ENCODE measurements around the gene FRRS1.
"Not testable (repeated sequence)": the region's sequence is repeated elsewhere in the genome, so short reads cannot be mapped to it uniquely, and the experiment has no call there.

The FRRS1 gene

DNA sequence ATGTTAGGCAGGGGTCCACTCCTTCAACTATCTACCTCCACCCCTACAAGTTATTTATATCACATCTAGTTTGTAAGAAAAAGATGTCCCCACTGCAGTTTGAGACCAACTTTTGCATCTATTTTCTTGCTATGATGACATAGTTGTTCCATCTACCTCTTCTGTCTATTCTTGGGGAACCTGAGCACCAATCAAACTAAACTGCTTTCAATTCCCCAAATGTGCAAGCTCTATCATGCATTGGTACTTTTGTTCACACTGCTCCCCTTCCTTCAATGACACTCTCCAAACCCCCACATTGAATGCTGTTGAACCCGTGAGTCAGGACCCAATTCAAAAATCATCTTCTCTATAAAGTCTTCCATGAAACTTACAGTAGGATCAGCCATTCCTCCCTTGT, 16.0 kb upstream of the FRRS1 start:
- H3K9ac ChIP-seq (ENCODE audit: low read depth, low read length): no peak overlapping the region
- H3K36me3 ChIP-seq (ENCODE audit: insufficient read depth, low read length): no peaks in the 10 kb centered on the region
- no peaks in the 10 kb centered on the region for H3K4me1 ChIP-seq (ENCODE audit: insufficient read depth, low read length)
- H3K9me3 ChIP-seq (ENCODE audit: control insufficient read depth, insufficient read depth, low read length): no peaks in the 10 kb centered on the region

DNA sequence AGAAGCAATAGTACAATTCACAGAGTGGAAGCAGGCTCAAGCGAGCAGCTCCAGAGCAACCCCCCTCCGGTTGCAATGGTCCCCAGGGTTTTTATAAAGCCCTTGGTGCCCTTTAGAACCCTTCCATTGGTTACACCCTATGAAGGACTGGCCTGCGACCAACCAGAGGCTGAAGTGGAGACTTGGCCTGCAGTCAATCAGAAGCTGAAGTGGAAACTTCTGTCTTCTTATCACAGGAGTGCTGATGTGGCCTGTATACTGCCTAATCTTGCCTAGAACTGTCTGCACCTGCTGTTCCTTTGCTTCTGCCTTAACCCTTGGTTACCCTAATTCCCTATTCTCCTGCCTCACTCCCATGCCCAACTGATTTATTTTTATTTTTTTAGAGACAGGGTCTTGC, 15.4 kb upstream of the FRRS1 start:
- Histone ChIP-seq H3K9me3 (ENCODE audit: control insufficient read depth, insufficient read depth, low read length) (no peaks in the 10 kb centered on the region), H3K4me1 (ENCODE audit: insufficient read depth, low read length) (no peaks in the 10 kb centered on the region), H3K36me3 (ENCODE audit: insufficient read depth, low read length) (no peaks in the 10 kb centered on the region), H3K9ac (ENCODE audit: low read depth, low read length) (no peak overlapping the region)

DNA sequence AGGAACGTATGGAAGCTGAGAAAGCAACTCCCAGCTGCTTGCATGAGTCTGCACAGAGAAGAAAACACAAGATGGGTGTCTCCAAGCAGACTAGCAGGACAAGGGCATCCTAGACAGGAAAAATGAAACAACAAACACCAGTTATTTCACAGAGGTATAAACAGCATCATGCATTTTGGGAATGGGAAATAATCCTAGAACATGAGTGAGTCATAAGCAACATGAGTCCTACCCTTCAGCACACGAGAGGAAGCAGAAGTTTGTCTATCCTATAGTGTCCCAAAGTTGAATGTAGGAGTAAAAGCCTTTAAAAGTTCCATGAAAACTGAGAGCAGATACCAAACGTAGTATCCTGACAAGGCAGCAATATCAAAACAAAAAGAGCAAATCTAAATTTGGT, 11.3 kb upstream of the FRRS1 start:
- Histone ChIP-seq H3K4me1 (ENCODE audit: insufficient read depth, low read length) (no peaks in the 10 kb centered on the region), H3K9me3 (ENCODE audit: control insufficient read depth, insufficient read depth, low read length) (no peaks in the 10 kb centered on the region), H3K9ac (ENCODE audit: low read depth, low read length) (no peak overlapping the region), H3K36me3 (ENCODE audit: insufficient read depth, low read length) (no peaks in the 10 kb centered on the region)

DNA sequence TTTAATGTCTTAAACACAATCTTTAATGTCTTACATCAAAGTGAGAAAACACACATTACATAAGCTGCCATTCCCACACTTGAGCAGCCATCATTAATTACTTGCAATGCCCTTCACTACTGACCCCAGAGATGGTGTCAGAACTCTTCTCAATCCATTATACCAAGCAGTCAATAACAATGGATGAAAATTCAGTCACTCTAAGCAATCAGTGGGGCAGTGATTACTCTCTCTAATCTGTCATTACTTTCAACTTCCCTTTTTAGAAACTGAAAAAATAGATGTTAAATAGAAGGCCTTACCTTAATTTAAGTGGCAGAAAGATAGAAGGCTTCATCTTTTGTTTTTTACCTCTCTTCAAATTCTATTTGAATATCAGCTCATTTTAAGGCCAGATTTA, 9.7 kb upstream of the FRRS1 start:
- Histone ChIP-seq H3K36me3 (ENCODE audit: insufficient read depth, low read length) (no peaks in the 10 kb centered on the region), H3K9ac (ENCODE audit: low read depth, low read length) (no peak overlapping the region), H3K9me3 (ENCODE audit: control insufficient read depth, insufficient read depth, low read length) (no peaks in the 10 kb centered on the region)

DNA sequence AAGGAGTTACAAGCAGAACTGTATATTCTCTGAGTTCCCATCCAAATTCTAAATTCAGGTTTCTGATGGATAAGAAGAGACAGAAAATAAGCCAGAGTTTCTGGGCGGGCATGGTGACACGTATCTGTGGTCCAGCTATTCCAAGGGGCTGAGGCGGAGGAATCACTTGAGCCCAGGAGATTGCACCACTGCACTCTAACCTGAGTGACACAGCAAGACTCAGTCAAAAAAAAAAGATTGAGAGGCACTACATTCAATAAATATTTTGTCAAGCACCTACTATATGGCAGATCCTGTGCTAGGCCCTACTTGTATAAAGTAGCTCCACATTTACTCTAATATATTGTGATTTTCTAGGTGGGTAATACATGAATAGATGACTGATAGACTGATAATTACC, 6.4 kb upstream of the FRRS1 start:
- Histone ChIP-seq H3K9me3 (ENCODE audit: control insufficient read depth, insufficient read depth, low read length) (no peaks in the 10 kb centered on the region), H3K36me3 (ENCODE audit: insufficient read depth, low read length) (no peaks in the 10 kb centered on the region), H3K9ac (ENCODE audit: low read depth, low read length) (no peak overlapping the region), H3K4me1 (ENCODE audit: insufficient read depth, low read length) (no peaks in the 10 kb centered on the region)

More for the DNA sequence above, 9.7 kb upstream of the FRRS1 start:
- H3K4me1 ChIP-seq (ENCODE audit: insufficient read depth, low read length): no peaks in the 10 kb centered on the region

DNA sequence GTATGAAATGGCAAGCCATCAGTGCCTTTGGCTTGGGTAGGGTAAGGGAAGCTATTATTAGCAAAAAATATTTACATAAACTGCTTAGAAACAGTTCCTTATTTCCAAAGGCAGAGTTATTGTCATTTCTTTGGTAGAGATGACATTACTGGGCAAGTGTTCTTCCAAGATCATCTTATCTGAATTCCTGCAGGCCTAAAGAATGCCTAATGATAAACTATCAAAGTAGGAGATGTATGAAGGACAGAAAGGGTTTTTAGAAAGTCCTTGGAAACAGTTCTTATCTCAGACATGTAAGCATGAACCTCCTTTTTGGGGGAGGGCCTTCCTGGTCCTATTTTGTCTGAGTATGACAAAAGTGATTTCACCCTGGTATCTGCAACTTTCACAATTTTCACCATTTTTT, 5.1 kb upstream of the FRRS1 start:
- Histone ChIP-seq H3K9ac (ENCODE audit: low read depth, low read length) (no peak overlapping the region), H3K9me3 (ENCODE audit: control insufficient read depth, insufficient read depth, low read length) (no peaks in the 10 kb centered on the region), H3K4me1 (ENCODE audit: insufficient read depth, low read length) (no peaks in the 10 kb centered on the region), H3K36me3 (ENCODE audit: insufficient read depth, low read length) (no peaks in the 10 kb centered on the region)

DNA sequence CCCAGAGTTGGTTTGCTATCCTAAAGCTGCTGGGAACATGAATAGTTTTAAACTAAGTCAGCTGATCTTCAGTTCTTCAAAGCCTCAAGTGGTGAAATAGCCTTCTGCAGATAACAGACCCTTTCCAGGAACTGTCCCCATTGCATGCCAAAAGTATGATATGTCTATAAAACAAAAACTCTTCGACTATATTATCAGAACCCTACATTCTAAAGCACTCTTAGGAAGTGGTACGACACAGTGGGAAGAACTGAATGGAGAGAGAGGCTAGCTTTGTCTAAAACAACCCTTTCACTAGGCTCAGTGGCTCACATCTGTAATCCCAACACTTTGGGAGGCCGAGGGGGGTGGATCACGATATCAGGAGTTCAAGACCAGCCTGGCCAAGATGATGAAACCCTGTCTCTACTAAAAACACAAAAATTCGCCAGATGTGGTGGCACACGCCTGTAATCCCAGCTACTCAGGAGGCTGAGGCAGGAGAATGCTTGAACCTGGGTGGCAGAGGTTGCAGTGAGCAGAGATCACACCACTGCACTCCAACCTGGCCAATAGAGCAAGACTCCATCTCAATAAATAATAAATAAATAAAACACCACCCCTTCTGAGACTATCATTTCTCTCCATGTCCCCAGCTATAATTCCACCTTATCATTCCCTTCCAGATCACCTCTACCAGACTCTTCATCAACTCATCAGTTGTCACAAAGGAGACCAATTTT, 2.2 kb upstream of the FRRS1 start:
- no peaks in the 10 kb centered on the region for H3K4me1 ChIP-seq (ENCODE audit: insufficient read depth, low read length)
- H3K36me3 ChIP-seq (ENCODE audit: insufficient read depth, low read length): no peaks in the 10 kb centered on the region
- H3K9me3 ChIP-seq (ENCODE audit: control insufficient read depth, insufficient read depth, low read length): no peaks in the 10 kb centered on the region
- H3K9ac ChIP-seq (ENCODE audit: low read depth, low read length): no peak overlapping the region

DNA sequence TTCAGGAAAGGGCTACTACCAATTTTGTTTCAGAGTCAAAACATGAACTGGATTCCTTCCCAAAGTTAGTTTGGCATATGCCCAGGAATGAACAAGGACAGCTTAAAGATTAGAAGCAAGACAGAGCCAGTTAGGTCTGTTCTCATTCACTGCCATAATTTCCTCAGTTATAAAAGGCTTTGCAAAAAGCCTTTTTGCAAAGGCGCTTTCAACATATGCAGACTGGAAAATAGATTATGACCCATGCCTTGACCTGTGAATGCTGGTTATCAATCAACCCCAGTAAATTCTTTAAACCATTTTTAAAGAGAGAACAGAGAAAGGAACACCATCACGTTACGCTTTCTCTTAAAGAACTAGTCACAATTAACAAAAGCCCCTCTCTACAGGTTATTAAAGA, 1.7 kb upstream of the FRRS1 start:
- Histone ChIP-seq H3K4me1 (ENCODE audit: insufficient read depth, low read length) (no peaks in the 10 kb centered on the region), H3K36me3 (ENCODE audit: insufficient read depth, low read length) (no peaks in the 10 kb centered on the region), H3K9ac (ENCODE audit: low read depth, low read length) (no peak overlapping the region)

DNA sequence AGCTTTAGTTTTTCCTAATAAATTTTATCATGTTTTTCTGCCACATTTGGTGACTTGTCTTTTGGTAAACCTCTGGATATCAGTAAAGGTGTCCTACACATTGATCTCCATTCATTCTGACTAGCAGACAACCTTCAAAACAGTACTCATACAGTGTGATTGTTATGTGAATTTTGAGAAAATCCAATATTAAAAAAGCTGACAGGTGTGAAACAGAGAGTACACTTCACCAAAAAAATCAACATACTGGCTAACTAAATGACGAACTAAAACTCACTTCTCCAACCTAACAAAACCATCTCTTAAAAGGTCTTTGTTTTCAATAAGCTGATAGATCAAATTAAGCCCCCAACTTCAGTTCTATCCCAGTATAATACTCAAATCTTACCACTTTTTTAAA, 1.5 kb downstream of the FRRS1 start:
- Histone ChIP-seq H3K9ac (ENCODE audit: low read depth, low read length) (peak overlapping the region; percentile 37; the same call in 1 of the 2 replicates), H3K9me3 (ENCODE audit: control insufficient read depth, insufficient read depth, low read length) (no peaks in the 10 kb centered on the region), H3K36me3 (ENCODE audit: insufficient read depth, low read length) (no peaks in the 10 kb centered on the region), H3K4me1 (ENCODE audit: insufficient read depth, low read length) (no peaks in the 10 kb centered on the region)

More for the DNA sequence above, 1.7 kb upstream of the FRRS1 start:
- no peaks in the 10 kb centered on the region for H3K9me3 ChIP-seq (ENCODE audit: control insufficient read depth, insufficient read depth, low read length)

DNA sequence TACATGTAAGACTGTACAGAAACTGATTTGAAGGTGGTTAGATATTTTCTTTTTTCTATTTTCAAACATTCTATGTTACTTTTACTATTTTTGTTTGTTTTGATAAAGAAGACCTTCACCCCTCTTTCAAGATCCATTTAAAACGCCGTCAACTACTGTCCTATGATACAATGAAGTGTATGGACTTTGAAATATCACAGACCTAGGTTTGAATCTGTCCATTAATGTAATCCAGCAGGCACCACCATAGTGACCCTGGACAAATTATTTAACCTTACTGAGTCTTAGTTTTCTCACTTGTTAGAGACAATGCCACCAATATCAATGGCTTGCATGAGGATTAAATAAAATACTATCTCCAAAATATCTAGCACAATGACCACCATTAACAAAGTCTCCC, 2.0 kb downstream of the FRRS1 start:
- no peaks in the 10 kb centered on the region for H3K4me1 ChIP-seq (ENCODE audit: insufficient read depth, low read length)
- H3K9me3 ChIP-seq (ENCODE audit: control insufficient read depth, insufficient read depth, low read length): no peaks in the 10 kb centered on the region
- H3K9ac ChIP-seq (ENCODE audit: low read depth, low read length): no peak overlapping the region
- no peaks in the 10 kb centered on the region for H3K36me3 ChIP-seq (ENCODE audit: insufficient read depth, low read length)

DNA sequence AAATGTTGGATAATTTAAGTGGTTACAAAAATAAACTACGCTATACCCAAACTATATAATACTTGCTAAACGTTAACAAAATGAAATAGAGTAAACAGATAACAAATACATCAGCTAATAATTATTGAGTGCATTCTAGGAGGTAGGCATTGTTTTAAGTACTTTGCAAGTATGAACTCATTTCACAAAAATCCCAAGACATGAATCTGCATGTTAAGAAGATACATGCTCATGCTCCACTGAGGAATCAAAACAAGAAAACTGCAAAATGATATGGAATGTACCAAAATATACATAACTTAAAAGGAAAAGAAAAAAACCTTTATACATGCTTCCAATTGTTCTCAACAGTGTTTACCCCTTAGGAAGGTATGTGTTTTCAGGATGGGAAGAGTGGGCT, 2.5 kb downstream of the FRRS1 start:
- Histone ChIP-seq H3K9ac (ENCODE audit: low read depth, low read length) (no peak overlapping the region), H3K9me3 (ENCODE audit: control insufficient read depth, insufficient read depth, low read length) (no peaks in the 10 kb centered on the region), H3K36me3 (ENCODE audit: insufficient read depth, low read length) (no peaks in the 10 kb centered on the region), H3K4me1 (ENCODE audit: insufficient read depth, low read length) (no peaks in the 10 kb centered on the region)

DNA sequence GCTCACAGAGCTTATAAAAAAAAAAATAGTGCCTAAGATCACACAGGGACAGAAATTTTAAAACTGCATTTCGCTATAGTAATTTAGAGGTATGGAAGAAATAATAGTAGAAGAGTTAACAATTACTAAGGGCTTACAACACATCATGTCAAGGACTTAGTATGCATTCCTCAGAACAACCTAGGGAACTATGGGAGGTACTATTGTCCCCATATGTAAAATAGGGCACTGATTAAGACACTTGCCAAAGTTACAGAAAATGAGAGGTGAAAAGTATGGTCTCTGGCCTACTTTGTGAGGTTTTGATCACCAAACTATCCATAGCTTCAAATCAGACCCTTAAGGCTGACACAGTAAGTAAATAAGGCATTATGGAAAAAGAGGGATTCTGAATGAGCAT, 4.7 kb downstream of the FRRS1 start:
- H3K36me3 ChIP-seq (ENCODE audit: insufficient read depth, low read length): no peaks in the 10 kb centered on the region
- no peaks in the 10 kb centered on the region for H3K9me3 ChIP-seq (ENCODE audit: control insufficient read depth, insufficient read depth, low read length)
- H3K9ac ChIP-seq (ENCODE audit: low read depth, low read length): no peak overlapping the region
- peaks cover 8% of the 10 kb centered on the region; the same call in 1 of the 2 replicates for H3K4me1 ChIP-seq (ENCODE audit: insufficient read depth, low read length)

DNA sequence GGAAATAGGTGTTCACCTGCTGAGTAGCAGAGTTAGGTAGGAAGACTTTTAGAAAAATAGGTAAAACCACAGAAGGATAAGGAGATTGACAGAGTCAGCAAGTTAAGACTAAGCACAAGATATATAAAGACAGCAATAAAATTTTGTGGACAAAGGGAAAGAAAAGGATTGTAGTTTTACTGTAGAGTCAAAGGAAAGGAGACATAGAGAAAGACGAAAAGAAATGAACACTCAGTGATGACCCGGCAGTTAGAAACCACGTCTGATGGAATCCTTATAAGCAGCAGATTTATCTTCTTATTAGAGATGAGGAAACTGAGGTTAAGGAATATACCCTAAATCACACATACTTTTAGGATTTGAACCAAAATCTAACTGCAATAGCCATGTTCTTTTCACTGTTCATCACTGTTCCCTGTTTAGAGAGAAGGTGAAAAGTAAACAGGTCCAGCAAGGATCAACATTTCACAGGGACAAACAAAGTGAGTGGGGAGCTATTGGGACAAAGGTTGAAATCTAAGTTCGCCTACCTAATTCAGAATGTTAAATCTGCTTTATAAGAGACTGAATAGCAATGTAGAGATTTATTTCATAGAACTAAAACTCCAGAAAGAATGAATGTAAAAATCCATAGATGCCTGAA, 6.8 kb downstream of the FRRS1 start:
- Histone ChIP-seq H3K4me1 (ENCODE audit: insufficient read depth, low read length) (peaks cover 8% of the 10 kb centered on the region; the same call in 1 of the 2 replicates), H3K9me3 (ENCODE audit: control insufficient read depth, insufficient read depth, low read length) (no peaks in the 10 kb centered on the region), H3K9ac (ENCODE audit: low read depth, low read length) (no peak overlapping the region), H3K36me3 (ENCODE audit: insufficient read depth, low read length) (no peaks in the 10 kb centered on the region)

DNA sequence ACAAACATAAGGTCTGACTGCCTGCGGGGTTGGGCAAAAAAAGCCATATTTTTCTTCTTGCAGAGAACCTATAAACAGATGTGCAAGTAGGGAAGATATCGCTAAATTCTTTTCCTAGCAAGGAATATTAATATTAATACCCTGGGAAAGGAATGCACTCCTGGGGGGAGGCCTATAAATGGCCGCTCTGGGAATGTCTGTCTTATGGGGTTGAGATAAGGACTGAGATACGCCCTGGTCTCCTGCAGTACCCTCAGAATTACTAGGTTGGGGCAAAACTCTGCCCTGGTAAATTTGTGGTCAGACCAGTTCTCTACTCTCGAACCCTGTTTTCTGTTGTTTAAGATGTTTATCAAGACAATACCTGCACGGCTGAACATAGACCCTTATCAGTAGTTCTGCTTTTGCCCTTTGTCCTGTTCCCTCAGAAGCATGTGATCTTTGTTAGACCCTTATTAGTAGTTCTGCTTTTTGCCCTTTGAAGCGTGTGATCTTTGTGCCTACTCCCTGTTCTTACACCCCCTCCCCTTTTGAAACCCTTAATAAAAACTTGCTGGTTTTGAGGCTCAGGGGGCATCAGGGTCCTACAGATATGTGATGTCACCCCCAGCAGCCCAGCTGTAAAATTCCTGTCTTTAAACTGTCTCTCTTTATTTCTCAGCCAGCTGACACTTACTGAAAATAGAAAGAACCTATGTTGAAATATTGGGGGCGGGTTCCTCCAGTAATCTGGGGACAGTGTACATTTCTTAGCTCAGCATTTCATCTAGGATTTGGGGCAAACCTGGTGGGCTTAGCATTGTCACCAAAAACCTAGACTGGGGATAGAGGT, 7.5 kb downstream of the FRRS1 start:
- H3K9me3 ChIP-seq (ENCODE audit: control insufficient read depth, insufficient read depth, low read length); H3K4me1 ChIP-seq (ENCODE audit: insufficient read depth, low read length); H3K9ac ChIP-seq (ENCODE audit: low read depth, low read length); H3K36me3 ChIP-seq (ENCODE audit: insufficient read depth, low read length): not testable (repeated sequence)
